Esophagus muscularis mucosa (tissue), 4 donors: ENCODE results near the gene DMWD. TPM values are rescaled to one million over a fixed set of nuclear protein-coding genes. Genes with fewer than 3 reads are reported as not detected.

Experiments
- DNase-seq: peaks from one replicate; pipeline ENCODE4 v3.0.0-alpha.2; 2017; ENCODE audit errors: extremely low spot score
- H3K27ac ChIP-seq, 4 donors: fragments of 200-600 bp; sonication (generic); replicated peaks in 1 of 4; 1 replicate in 3 of 4; 2 replicates in 1 of 4; pipeline ENCODE4 v1.5.1; 2016 to 2019; ENCODE audit warnings: mild to moderate bottlenecking in 1 of 4
- H3K27me3 ChIP-seq, 4 donors: fragments of 200-600 bp; sonication (generic); one replicate each; pipeline versions ENCODE4 v1.5.1 to v1.6.0; 2016 to 2019
- H3K36me3 ChIP-seq, 4 donors: fragments of 200-600 bp; sonication (generic); one replicate each; pipeline ENCODE4 v1.5.1; 2016 to 2019
- H3K4me1 ChIP-seq, 4 donors: fragments of 200-600 bp; sonication (generic); one replicate each; pipeline ENCODE4 v1.5.1; 2016 to 2019
- H3K4me3 ChIP-seq, 4 donors: fragments of 200-600 bp; sonication (generic); 1 replicate in 2 of 4; 2 replicates in 2 of 4; pipeline ENCODE4 v1.5.1; 2016 to 2019; ENCODE audit warnings: mild to moderate bottlenecking in 4 of 4, moderate library complexity in 1 of 4
- H3K9me3 ChIP-seq, 4 donors: fragments of 200-600 bp; sonication (generic); 1 replicate in 3 of 4; 2 replicates in 1 of 4; pipeline ENCODE4 v1.5.1; 2016 to 2019
- EP300 ChIP-seq: sonication (generic); formaldehyde crosslinking; IDR thresholded peaks from one replicate; pipeline ENCODE4 v1.6.1; 2017; ENCODE audit warnings: antibody characterized with exemption
- POLR2A ChIP-seq: fragments of 450-650 bp; IDR thresholded peaks from one replicate; pipeline ENCODE4 v1.6.1; 2017; ENCODE audit warnings: antibody characterized with exemption, moderate library complexity, mild to moderate bottlenecking, low read depth
- POLR2AphosphoS5 ChIP-seq, 2 donors: sonication (generic); formaldehyde crosslinking; IDR thresholded peaks; one replicate each; pipeline ENCODE4 v1.6.1; 2017; ENCODE audit warnings: antibody characterized with exemption in 2 of 2
- WGBS: methylation state at CpG from one replicate; pipeline ENCODE4 v1.1.5; 2018; 5-methylcytosine and 5-hydroxymethylcytosine counted together
- intact Hi-C: fragments of 100-400 bp; cut with DNase I; formaldehyde crosslinking; loops from one replicate; pipeline ENCODE4 v1.15.1; 2023
- total RNA-seq, 4 donors: library from RNA; depleted of rRNA; stranded (reverse); fragments of >200 nt; gene quantifications; one replicate each; pipeline versions ENCODE4 v1.1.0 to v1.2.1, GENCODE V29; 2016
- TF ChIP-seq, protein P1 (sequence below), 3 experiments: fragments of 200-600 bp in 2 of 3; fragments of 450-650 bp in 1 of 3; sonication (generic) in 2 of 3; IDR thresholded peaks; one replicate each; pipeline ENCODE4 v1.5.1; 2017 to 2019; ENCODE audit warnings: antibody characterized with exemption in 3 of 3, mild to moderate bottlenecking in 2 of 3, moderate library complexity in 1 of 3

DMWD gene
- total RNA-seq, 4 donors from 2014 or later = 56.0 to 88.7 (median 63.3) TPM

DNA sequence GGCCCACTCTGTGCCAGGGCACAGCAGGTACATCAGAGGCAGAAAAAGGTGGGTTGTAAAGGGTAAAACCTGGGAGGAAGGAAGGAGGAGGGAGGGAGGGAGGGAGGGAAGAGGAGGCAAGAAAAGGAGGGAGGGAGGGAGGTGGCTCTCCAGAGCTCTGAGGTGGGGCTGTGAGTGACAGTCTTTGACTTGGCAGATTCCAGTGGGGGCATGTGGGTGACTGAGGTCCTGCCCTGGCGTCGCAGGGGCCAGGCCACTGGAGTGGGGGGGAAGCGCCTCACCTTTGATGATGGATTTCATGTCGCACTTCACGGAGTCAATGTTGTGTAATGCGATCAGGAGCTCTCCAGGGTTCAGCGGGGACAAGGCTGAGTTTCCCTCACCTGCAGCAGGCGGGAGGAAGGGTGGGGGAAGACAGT lies 28.5 kb upstream of the DMWD start:
- 73% methylated on average over 8 of the region's 8 CpGs for WGBS
- no peaks in the 10 kb centered on the region for H3K9me3 ChIP-seq
- H3K27me3 ChIP-seq = peaks cover 0 to 2% (median 0%) of the 10 kb centered on the region in 4 donors
- DNase-seq = no peak
- intact Hi-C loops = no loop called here
- no peak overlapping the region for H3K27ac ChIP-seq
- peaks cover 7 to 28% (median 17%) of the 10 kb centered on the region in 4 donors for H3K4me1 ChIP-seq
- no peak for TF ChIP-seq POLR2A
- TF ChIP-seq EP300 = no peak
- TF ChIP-seq POLR2AphosphoS5 (IDR thresholded peaks at IDR 0.05) = no peak
- TF ChIP-seq, protein P1, sequence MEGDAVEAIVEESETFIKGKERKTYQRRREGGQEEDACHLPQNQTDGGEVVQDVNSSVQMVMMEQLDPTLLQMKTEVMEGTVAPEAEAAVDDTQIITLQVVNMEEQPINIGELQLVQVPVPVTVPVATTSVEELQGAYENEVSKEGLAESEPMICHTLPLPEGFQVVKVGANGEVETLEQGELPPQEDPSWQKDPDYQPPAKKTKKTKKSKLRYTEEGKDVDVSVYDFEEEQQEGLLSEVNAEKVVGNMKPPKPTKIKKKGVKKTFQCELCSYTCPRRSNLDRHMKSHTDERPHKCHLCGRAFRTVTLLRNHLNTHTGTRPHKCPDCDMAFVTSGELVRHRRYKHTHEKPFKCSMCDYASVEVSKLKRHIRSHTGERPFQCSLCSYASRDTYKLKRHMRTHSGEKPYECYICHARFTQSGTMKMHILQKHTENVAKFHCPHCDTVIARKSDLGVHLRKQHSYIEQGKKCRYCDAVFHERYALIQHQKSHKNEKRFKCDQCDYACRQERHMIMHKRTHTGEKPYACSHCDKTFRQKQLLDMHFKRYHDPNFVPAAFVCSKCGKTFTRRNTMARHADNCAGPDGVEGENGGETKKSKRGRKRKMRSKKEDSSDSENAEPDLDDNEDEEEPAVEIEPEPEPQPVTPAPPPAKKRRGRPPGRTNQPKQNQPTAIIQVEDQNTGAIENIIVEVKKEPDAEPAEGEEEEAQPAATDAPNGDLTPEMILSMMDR (IDR thresholded peaks at IDR 0.05) = no peak
- peaks cover 28 to 82% (median 65%) of the 10 kb centered on the region in 4 donors for H3K36me3 ChIP-seq
- H3K4me3 ChIP-seq = no peak overlapping the region

DNA sequence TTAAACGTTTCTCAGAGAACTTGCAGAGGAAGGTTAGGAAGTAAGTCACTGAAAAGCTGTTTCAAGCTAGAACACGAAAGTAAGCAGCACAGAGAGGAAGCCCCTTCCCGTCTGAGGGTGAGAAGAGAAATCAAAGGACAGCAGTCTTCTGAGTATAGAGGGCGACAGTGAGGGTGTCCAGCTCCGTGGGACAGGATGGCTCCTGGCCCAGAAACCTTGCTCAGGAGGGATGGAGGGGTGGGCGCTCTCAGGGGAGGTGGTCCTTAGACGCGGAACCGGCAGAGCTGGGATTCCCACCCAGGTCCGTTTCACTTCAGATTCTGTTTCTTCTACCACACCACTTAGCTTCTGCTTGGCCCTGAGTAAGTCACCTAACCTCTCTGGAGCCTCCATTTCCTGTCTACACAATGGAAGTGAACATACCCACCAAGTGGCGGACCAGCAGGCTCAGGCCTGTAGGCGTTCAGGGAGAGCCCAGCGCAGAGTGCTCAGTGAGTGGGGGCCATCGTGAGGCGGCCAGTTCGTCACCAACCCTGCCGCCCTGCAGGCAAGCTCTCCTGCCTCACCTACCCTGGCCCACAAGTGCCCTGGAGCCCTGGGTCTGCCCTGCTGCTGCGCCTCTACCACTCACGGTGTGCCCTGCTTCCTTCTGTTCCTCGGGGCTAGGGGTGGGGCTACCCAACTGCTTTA lies 27.9 kb upstream of the DMWD start:
- H3K36me3 ChIP-seq = peaks cover 23 to 77% (median 59%) of the 10 kb centered on the region in 4 donors

DNA sequence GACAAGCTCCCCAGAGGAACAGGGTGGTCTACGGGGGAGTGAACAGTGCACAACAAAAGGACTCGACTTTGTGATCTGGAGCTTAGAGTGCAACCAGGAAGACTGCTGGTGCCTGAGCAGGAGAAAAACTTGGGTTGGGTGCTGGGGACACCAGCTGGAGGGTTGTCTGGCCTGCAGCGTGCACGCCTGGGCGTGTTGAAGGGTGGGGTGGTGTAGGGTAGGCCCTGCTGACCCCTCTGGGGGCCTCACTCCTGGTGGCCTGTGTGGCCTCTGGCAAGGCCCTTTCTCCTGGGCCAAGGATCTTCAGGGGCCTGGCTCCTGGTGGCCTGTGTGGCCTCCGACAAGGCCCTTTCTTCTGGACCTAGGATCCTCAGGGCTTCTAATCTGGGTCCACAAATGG lies 27.1 kb upstream of the DMWD start:
- Histone ChIP-seq H3K27me3 (peaks cover 0 to 15% (median 5%) of the 10 kb centered on the region in 4 donors), H3K4me3 (no peak overlapping the region), H3K4me1 (peaks cover 13 to 41% (median 30%) of the 10 kb centered on the region in 4 donors), H3K36me3 (peaks cover 15 to 69% (median 51%) of the 10 kb centered on the region in 4 donors), H3K9me3 (no peaks in the 10 kb centered on the region), H3K27ac (no peak overlapping the region)
- TF ChIP-seq POLR2A (no peak), POLR2AphosphoS5 (IDR thresholded peaks at IDR 0.05) (no peak), EP300 (no peak)
- TF ChIP-seq, protein P1 (IDR thresholded peaks at IDR 0.05) = no peak
- intact Hi-C loops = loop anchor here (5.0 kb wide), 1 partner anchor 63 kb away; no protein-coding TSS in a partner anchor
- no peak for DNase-seq
- WGBS = 86% methylated on average over 5 of the region's 6 CpGs

More for the DNA sequence above, 27.9 kb upstream of the DMWD start:
- TF ChIP-seq EP300 (no peak), POLR2AphosphoS5 (IDR thresholded peaks at IDR 0.05) (no peak), POLR2A (no peak)
- TF ChIP-seq, protein P1 (IDR thresholded peaks at IDR 0.05) = no peak
- intact Hi-C loops = no loop called here
- no peak overlapping the region for H3K27ac ChIP-seq
- peaks cover 0 to 7% (median under 1%) of the 10 kb centered on the region in 4 donors for H3K27me3 ChIP-seq
- no peak overlapping the region for H3K4me3 ChIP-seq
- no peak for DNase-seq
- peaks cover 7 to 33% (median 23%) of the 10 kb centered on the region in 4 donors for H3K4me1 ChIP-seq
- 72% methylated on average over 16 of the region's 20 CpGs for WGBS
- no peaks in the 10 kb centered on the region for H3K9me3 ChIP-seq

DNA sequence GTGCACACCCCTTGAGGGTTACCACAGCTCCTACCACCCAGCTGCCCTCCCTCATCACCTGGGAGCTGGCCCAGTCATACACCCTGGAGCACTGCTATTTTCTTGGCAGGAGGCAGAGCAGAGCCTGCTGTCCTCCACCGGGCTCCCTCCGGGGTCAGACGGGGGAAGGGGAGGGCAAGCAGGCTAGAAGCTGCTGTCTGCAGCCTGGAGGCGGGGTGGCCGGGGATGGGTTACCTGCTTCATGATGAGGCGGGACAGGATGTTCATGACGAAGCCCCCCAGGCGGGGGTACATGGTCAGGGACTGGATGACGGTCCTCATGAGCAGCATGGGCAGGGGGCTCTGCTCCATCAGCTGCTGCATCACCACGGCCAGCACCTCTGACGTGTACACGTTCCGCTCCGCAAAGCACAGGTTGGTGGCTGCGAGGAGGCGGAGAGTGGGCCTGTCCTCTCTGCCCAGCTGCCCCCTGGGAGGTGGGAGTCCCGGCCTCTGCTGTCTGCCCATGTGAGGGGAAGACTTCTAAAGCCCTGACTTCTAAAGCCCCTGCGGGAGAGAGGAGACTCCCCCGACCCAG lies 25.2 kb upstream of the DMWD start:
- no peak overlapping the region for H3K4me3 ChIP-seq
- no peak overlapping the region for H3K27ac ChIP-seq
- H3K36me3 ChIP-seq = peaks cover 0 to 49% (median 33%) of the 10 kb centered on the region in 4 donors
- H3K4me1 ChIP-seq = peaks cover 14 to 30% (median 23%) of the 10 kb centered on the region in 4 donors
- peaks cover 0 to 27% (median 8%) of the 10 kb centered on the region in 4 donors for H3K27me3 ChIP-seq
- intact Hi-C loops = loop anchor here (5.0 kb wide), 1 partner anchor 64 kb away; no protein-coding TSS in a partner anchor
- 75% methylated on average over 10 of the region's 19 CpGs for WGBS
- H3K9me3 ChIP-seq = no peaks in the 10 kb centered on the region
- no peak for DNase-seq
- TF ChIP-seq, protein P1 (IDR thresholded peaks at IDR 0.05) = no peak
- TF ChIP-seq POLR2A (no peak), EP300 (no peak), POLR2AphosphoS5 (IDR thresholded peaks at IDR 0.05) (no peak)
